ENCODE data around the gene ENOX2. TPM values are rescaled to one million over a fixed set of nuclear protein-coding genes. Genes with fewer than 3 reads are reported as not detected.

Gene ENOX2
- total RNA-seq, 1 experiment from 2014 or later = 24.3 TPM

- no TSS peak for BruUV-seq (replicated peaks)
- Mint-ChIP-seq H3K4me1 (ENCODE audit: insufficient read depth, unreplicated experiment) (no peaks in the 10 kb centered on the region), H3K27me3 (ENCODE audit: insufficient read depth, unreplicated experiment) (peaks cover 31% of the 10 kb centered on the region), H3K4me3 (ENCODE audit: unreplicated experiment) (no peak overlapping the region), H3K9me3 (ENCODE audit: unreplicated experiment) (no peaks in the 10 kb centered on the region), H3K27ac (ENCODE audit: low read depth, unreplicated experiment) (no peak overlapping the region), H3K36me3 (ENCODE audit: insufficient read depth, unreplicated experiment) (no peaks in the 10 kb centered on the region)
- ChIA-PET POLR2A (no interaction called here), CTCF (no interaction called here)
- DNase-seq (ENCODE audit: unreplicated experiment) = no peak
- TF ChIP-seq, protein P1, sequence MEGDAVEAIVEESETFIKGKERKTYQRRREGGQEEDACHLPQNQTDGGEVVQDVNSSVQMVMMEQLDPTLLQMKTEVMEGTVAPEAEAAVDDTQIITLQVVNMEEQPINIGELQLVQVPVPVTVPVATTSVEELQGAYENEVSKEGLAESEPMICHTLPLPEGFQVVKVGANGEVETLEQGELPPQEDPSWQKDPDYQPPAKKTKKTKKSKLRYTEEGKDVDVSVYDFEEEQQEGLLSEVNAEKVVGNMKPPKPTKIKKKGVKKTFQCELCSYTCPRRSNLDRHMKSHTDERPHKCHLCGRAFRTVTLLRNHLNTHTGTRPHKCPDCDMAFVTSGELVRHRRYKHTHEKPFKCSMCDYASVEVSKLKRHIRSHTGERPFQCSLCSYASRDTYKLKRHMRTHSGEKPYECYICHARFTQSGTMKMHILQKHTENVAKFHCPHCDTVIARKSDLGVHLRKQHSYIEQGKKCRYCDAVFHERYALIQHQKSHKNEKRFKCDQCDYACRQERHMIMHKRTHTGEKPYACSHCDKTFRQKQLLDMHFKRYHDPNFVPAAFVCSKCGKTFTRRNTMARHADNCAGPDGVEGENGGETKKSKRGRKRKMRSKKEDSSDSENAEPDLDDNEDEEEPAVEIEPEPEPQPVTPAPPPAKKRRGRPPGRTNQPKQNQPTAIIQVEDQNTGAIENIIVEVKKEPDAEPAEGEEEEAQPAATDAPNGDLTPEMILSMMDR (IDR thresholded peaks at IDR 0.05; ENCODE audit: unreplicated experiment) = no peak
- intact Hi-C loops (cut with micrococcal nuclease) = no loop called here
Observed at GRCh38 chrX:130810561-130810960, 92.4 kb downstream of the ENOX2 start.

DNA sequence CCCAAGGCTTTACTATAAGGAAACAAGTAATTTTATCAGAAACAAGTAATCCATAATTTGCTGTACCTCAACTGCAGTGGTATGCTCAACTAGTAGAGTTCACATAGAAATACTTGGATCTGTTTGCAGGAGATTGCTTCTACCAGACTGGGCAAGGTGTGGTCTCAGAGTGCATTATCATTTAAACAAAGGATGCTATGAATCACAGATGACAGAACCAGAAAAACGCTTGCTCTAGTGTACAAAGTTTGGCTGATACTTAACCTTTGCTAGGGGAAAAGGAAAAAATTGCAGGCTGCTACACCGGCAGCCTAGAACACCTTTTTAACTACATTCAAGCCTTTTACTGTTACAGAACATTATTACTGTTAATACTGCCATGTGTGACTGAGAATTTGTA lies 97.1 kb downstream of the ENOX2 start:
- BruUV-seq (replicated peaks) = no TSS peak
- no peak overlapping the region for H3K27ac Mint-ChIP-seq (ENCODE audit: low read depth, unreplicated experiment)
- intact Hi-C loops (cut with micrococcal nuclease) = no loop called here
- ChIA-PET POLR2A (no interaction called here), CTCF (no interaction called here)
- peaks cover 24% of the 10 kb centered on the region for H3K27me3 Mint-ChIP-seq (ENCODE audit: insufficient read depth, unreplicated experiment)
- no peak for DNase-seq (ENCODE audit: unreplicated experiment)
- H3K4me3 Mint-ChIP-seq (ENCODE audit: unreplicated experiment) = no peak overlapping the region
- no peaks in the 10 kb centered on the region for H3K36me3 Mint-ChIP-seq (ENCODE audit: insufficient read depth, unreplicated experiment)
- TF ChIP-seq, protein P1 (IDR thresholded peaks at IDR 0.05; ENCODE audit: unreplicated experiment) = no peak
- H3K4me1 Mint-ChIP-seq (ENCODE audit: insufficient read depth, unreplicated experiment) = no peaks in the 10 kb centered on the region
- H3K9me3 Mint-ChIP-seq (ENCODE audit: unreplicated experiment) = no peaks in the 10 kb centered on the region

GRCh38 chrX:130803537-130803936 lies 99.5 kb downstream of the ENOX2 start:
- intact Hi-C loops (cut with micrococcal nuclease) = no loop called here
- no peak for DNase-seq (ENCODE audit: unreplicated experiment)
- H3K36me3 Mint-ChIP-seq (ENCODE audit: insufficient read depth, unreplicated experiment) = no peaks in the 10 kb centered on the region
- peaks cover 24% of the 10 kb centered on the region for H3K27me3 Mint-ChIP-seq (ENCODE audit: insufficient read depth, unreplicated experiment)
- BruUV-seq (replicated peaks) = no TSS peak
- ChIA-PET POLR2A (no interaction called here), CTCF (no interaction called here)
- H3K27ac Mint-ChIP-seq (ENCODE audit: low read depth, unreplicated experiment) = no peak overlapping the region
- no peaks in the 10 kb centered on the region for H3K4me1 Mint-ChIP-seq (ENCODE audit: insufficient read depth, unreplicated experiment)
- no peaks in the 10 kb centered on the region for H3K9me3 Mint-ChIP-seq (ENCODE audit: unreplicated experiment)
- H3K4me3 Mint-ChIP-seq (ENCODE audit: unreplicated experiment) = no peak overlapping the region
- TF ChIP-seq, protein P1 (IDR thresholded peaks at IDR 0.05; ENCODE audit: unreplicated experiment) = no peak

GRCh38 chrX:130801901-130802300 lies 101.1 kb downstream of the ENOX2 start:
- no peak overlapping the region for H3K27ac Mint-ChIP-seq (ENCODE audit: low read depth, unreplicated experiment)
- TF ChIP-seq, protein P1 (IDR thresholded peaks at IDR 0.05; ENCODE audit: unreplicated experiment) = no peak
- POLR2A ChIA-PET = interaction anchor here (1.2 kb wide), 1 partner anchor 102 kb away, joined by 4 read pairs; the partner anchor contains the start of gene ENOX2
- intact Hi-C loops (cut with micrococcal nuclease) = no loop called here
- no peaks in the 10 kb centered on the region for H3K36me3 Mint-ChIP-seq (ENCODE audit: insufficient read depth, unreplicated experiment)
- no peak overlapping the region for H3K4me3 Mint-ChIP-seq (ENCODE audit: unreplicated experiment)
- H3K27me3 Mint-ChIP-seq (ENCODE audit: insufficient read depth, unreplicated experiment) = peaks cover 24% of the 10 kb centered on the region
- no TSS peak for BruUV-seq (replicated peaks)
- CTCF ChIA-PET = no interaction called here
- no peak for DNase-seq (ENCODE audit: unreplicated experiment)
- no peaks in the 10 kb centered on the region for H3K4me1 Mint-ChIP-seq (ENCODE audit: insufficient read depth, unreplicated experiment)
- no peaks in the 10 kb centered on the region for H3K9me3 Mint-ChIP-seq (ENCODE audit: unreplicated experiment)
